Measurements from ENCODE around the gene NR6A1.

Gene NR6A1

GRCh38 chr9:124781967-124782660 lies 11.0 kb upstream of the NR6A1 start:
- DNase-seq (ENCODE audit: low spot score) = peak; percentile 11

GRCh38 chr9:124780757-124781151 lies 9.6 kb upstream of the NR6A1 start:
- TF ChIP-seq CTCF (IDR thresholded peaks at IDR 0.05; ENCODE audit: extremely low read depth, insufficient read depth, missing control alignments) = no peak
- in situ Hi-C loops (cut with MboI; ENCODE audit: low pct_unique_long_range_greater_than_20kb, low sequenced_read_pairs, unreplicated experiment) = loop anchor here (25.0 kb wide), 1 partner anchor 582 kb away; no protein-coding TSS in a partner anchor
- peak; percentile 14 for DNase-seq (ENCODE audit: low spot score)

More at GRCh38 chr9:124781967-124782660, 11.0 kb upstream of the NR6A1 start:
- no peak for TF ChIP-seq CTCF (IDR thresholded peaks at IDR 0.05; ENCODE audit: extremely low read depth, insufficient read depth, missing control alignments)
- in situ Hi-C loops (cut with MboI; ENCODE audit: low pct_unique_long_range_greater_than_20kb, low sequenced_read_pairs, unreplicated experiment) = loop anchor here (25.0 kb wide), 1 partner anchor 580 kb away; no protein-coding TSS in a partner anchor

GRCh38 chr9:124780060-124780756 lies 9.1 kb upstream of the NR6A1 start:
- DNase-seq (ENCODE audit: low spot score) = peak; percentile 9
- in situ Hi-C loops (cut with MboI; ENCODE audit: low pct_unique_long_range_greater_than_20kb, low sequenced_read_pairs, unreplicated experiment) = loop anchor here (25.0 kb wide), 1 partner anchor 582 kb away; no protein-coding TSS in a partner anchor
- no peak for TF ChIP-seq CTCF (IDR thresholded peaks at IDR 0.05; ENCODE audit: extremely low read depth, insufficient read depth, missing control alignments)

- no peak for DNase-seq (ENCODE audit: low spot score)
- no peak for TF ChIP-seq CTCF (IDR thresholded peaks at IDR 0.05; ENCODE audit: extremely low read depth, insufficient read depth, missing control alignments)
- in situ Hi-C loops (cut with MboI; ENCODE audit: low pct_unique_long_range_greater_than_20kb, low sequenced_read_pairs, unreplicated experiment) = loop anchor here (25.0 kb wide), 1 partner anchor 583 kb away; no protein-coding TSS in a partner anchor
Measured at GRCh38 chr9:124779368-124780059, 8.4 kb upstream of the NR6A1 start.

- DNase-seq (ENCODE audit: low spot score) = no peak
- in situ Hi-C loops (cut with MboI; ENCODE audit: low pct_unique_long_range_greater_than_20kb, low sequenced_read_pairs, unreplicated experiment) = loop anchor here (25.0 kb wide), 1 partner anchor 584 kb away; no protein-coding TSS in a partner anchor
Measured at GRCh38 chr9:124778575-124779367, 7.7 kb upstream of the NR6A1 start.

More at GRCh38 chr9:124778575-124779367, 7.7 kb upstream of the NR6A1 start:
- TF ChIP-seq CTCF (IDR thresholded peaks at IDR 0.05; ENCODE audit: extremely low read depth, insufficient read depth, missing control alignments) = no peak

Data from GM13977 (cell line).